HG03439 (cell line): ENCODE results near the gene HAT1.

ENCODE experiments used
- ATAC-seq: cut with Tn5 transposase; IDR thresholded peaks from one replicate; pipeline ENCODE4 v1.9.1; 2021; ENCODE audit warnings: mild to moderate bottlenecking, moderate library complexity; ENCODE audit not compliant: unreplicated experiment

The HAT1 gene

DNA sequence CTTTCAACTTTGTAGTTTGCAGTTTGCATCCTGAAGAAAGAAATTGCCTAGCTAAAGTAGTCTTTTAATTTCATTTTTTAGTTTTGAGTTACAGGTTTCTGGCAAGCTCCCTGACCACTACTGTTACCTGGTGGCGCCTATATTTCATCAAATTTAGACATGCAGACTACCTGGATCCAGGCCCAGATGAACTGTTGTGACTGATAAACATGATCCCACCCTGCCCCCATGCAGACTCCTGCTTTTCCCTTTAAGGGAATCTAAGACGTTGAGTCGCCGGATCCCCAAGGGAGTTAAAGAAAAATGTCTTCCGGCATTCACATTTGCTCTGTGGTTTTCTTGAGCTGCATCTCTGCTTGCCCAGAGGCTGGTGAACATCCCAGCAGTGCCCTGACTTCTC, 99.7 kb downstream of the HAT1 start:
- ATAC-seq: no peak

DNA sequence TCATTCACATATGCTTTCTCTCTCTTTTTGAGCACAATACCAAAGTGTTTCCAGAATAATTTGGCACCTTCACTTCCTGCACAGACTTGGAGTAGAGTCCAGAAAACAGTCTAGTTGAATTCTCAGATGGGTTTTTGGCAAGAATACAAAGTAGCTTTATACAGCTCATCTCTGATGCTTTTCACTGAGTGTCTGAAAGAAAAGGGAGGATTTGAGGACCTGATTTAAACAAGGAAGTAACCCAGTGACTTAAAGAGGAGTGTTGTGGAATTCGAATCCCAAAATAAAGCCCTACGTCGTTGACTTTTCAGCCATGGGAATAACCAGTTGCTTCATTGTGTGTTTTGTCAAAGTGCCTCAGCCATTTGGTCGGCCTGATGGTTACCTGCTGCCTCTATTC, 109.3 kb downstream of the HAT1 start:
- no peak for ATAC-seq
